Measurements from ENCODE around the gene KLF5. TPM values are rescaled to one million over a fixed set of nuclear protein-coding genes. Genes with fewer than 3 reads are reported as not detected.

The KLF5 gene
- polyA plus RNA-seq, 1 donor from 2014 or later: not detected

DNA sequence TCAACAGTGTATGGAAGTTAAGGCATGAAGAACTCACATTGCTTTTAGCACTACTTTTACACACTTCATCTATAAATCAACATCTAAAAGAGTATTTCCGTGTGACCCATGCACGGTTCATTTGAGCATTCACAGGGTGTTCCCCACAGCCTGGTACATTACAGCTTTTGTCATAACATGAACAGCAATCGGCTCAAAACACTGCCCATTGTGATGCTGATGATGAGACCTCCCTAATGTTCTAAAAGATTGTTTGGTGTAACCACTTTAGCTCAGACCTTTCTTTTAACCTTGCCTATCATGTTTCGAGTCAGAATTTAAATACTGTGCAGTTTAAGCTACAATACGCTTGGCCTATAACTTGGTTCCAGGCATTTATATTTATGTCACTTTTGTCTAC, 4.1 kb upstream of the KLF5 start:
- Mint-ChIP-seq H3K4me3 (no peak overlapping the region), H3K4me1 (peaks cover 6 to 8% (median 7%) of the 10 kb centered on the region in 3 donors), H3K36me3 (no peaks in the 10 kb centered on the region), H3K9me3 (no peaks in the 10 kb centered on the region), H3K27ac (no peak overlapping the region), H3K27me3 (peaks cover 27% of the 10 kb centered on the region)

DNA sequence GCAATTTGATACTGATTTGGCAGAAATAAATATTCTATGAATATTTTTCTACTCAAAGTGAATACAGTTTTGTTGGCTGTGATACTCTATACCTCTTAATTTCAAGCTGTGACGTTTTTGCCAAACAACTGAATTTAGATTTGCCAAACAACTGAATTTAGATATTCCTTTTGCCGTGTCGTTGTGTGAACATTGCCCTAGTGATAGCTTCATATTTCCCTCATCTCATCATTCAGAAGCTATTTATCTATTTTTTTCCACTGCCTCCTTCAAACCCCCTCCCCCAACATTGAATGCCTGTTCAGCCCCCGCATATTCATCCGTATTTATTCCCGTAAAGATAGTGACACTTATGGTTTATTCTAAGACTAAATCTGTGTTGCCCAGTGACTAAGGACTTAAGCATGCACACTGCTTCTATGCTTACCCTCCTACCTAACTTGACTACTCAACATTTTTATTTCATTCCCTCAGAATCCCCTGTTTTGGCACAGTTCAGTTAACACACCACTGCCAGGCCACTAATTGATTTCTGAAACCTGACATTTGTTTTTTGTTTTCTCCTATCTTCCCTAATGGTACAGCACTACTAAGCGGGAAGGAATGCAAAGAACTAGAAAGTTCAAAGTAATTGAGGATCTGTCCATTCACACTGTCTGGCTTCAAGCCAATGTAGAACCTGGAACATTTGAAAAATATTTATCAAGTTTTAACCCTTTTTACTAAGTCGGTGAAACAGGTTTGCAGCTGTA, 2.8 kb upstream of the KLF5 start:
- H3K27me3 Mint-ChIP-seq: peaks cover 36% of the 10 kb centered on the region

DNA sequence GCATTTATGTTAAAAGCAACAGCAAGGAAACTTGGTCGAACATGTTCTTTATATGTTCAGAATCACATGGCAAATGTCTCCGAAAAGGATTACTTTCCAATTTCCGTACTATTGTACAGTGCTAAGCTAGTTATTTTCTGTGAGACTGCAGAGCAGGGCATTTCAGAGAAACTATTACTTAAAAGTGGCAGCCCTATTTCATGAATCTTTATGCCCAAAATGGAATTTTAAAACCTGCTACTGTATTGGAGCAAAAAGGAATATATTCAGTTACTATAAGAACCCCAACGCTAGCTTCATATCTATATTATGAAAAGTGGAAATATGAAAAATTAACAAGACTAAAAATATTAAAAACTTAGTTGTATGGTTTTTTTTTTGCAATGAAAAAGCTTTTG, 2.2 kb upstream of the KLF5 start:
- Mint-ChIP-seq H3K27me3 (peaks cover 36% of the 10 kb centered on the region), H3K4me3 (no peak overlapping the region), H3K4me1 (peaks cover 6 to 19% (median 11%) of the 10 kb centered on the region in 3 donors), H3K27ac (no peak overlapping the region), H3K36me3 (no peaks in the 10 kb centered on the region), H3K9me3 (no peaks in the 10 kb centered on the region)

More for the DNA sequence above, 2.8 kb upstream of the KLF5 start:
- H3K36me3 Mint-ChIP-seq: no peaks in the 10 kb centered on the region
- H3K4me1 Mint-ChIP-seq: peaks cover 6 to 19% (median 11%) of the 10 kb centered on the region in 3 donors
- H3K4me3 Mint-ChIP-seq: no peak overlapping the region
- no peak overlapping the region for H3K27ac Mint-ChIP-seq
- H3K9me3 Mint-ChIP-seq: no peaks in the 10 kb centered on the region

DNA sequence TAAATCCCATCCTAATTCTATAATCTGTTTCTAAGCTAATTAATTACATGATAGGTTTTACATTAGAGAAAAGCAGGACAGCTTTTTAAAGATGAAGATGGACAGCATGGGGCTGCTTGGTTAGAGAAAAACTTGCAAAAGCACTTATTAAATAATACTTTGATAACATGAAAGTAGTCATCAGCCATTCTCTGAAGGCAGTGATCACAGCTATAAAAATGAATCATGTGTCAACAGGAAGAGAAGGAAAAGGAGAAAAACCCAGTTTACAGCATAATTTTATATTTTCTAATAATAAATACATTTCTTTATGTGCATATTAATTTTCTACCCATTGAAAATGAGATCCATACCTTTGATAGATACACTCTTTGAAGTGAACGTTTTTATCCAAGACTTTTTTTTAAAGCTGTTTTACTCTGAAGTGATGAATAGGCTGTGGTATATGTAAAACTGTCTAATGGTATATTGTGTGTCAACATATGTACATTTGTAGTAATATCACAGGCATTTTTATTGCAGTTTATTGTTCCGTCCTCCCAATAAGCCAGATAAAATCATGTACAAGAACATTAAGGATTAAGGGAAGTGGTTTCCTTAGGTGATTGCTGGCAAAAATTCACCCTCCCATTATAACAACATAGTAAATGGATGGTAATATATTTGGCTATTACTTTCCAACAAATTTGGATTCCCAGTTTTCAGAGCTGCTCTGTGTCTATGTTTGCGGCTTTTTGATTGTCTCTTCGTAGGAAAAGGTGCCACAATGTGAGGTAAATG, 1.3 kb upstream of the KLF5 start:
- no peaks in the 10 kb centered on the region for H3K36me3 Mint-ChIP-seq
- no peaks in the 10 kb centered on the region for H3K9me3 Mint-ChIP-seq
- H3K27ac Mint-ChIP-seq: no peak overlapping the region
- peaks cover 6 to 19% (median 11%) of the 10 kb centered on the region in 3 donors for H3K4me1 Mint-ChIP-seq
- peak overlapping the region in 2 of 4 donors; percentile 15 to 76 for H3K4me3 Mint-ChIP-seq
- peaks cover 36% of the 10 kb centered on the region for H3K27me3 Mint-ChIP-seq

DNA sequence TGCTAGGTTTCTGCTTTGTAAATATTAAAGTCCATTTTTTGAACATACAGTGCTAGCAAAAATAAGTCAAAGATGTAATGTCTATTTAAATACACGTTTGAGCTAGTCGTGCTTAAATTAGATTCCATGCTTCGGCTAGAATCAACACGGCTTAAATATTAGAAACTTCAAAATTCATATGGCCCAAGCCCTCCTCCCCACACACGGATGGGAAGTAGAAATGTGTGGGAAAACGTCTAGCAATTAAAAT, 816 bp upstream of the KLF5 start:
- H3K9me3 Mint-ChIP-seq: no peaks in the 10 kb centered on the region
- H3K4me3 Mint-ChIP-seq: peak overlapping the region in 3 of 4 donors; percentile 76 to 98 (median 89)
- peaks cover 36% of the 10 kb centered on the region for H3K27me3 Mint-ChIP-seq
- peaks cover 6 to 19% (median 11%) of the 10 kb centered on the region in 3 donors for H3K4me1 Mint-ChIP-seq
- no peaks in the 10 kb centered on the region for H3K36me3 Mint-ChIP-seq
- no peak overlapping the region for H3K27ac Mint-ChIP-seq

DNA sequence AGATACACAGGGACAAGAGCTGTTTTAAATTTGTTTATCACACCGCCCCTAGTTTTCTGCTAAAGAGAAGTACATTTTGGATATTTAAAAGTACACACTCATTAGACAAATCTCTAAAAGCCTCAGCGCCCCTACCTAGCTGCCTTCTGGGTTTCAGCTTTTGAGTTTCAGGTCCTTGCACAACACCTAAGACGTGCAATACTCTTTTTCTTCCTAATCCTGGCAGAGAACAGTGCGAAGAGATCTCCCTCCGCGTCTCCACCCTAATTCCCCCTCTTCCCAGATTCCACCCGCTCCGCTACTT, 421 bp upstream of the KLF5 start:
- no peaks in the 10 kb centered on the region for H3K9me3 Mint-ChIP-seq
- H3K27me3 Mint-ChIP-seq: peaks cover 36% of the 10 kb centered on the region
- peaks cover 6 to 19% (median 11%) of the 10 kb centered on the region in 3 donors for H3K4me1 Mint-ChIP-seq
- peak overlapping the region; percentile 76 to 98 (median 90) for H3K4me3 Mint-ChIP-seq
- no peaks in the 10 kb centered on the region for H3K36me3 Mint-ChIP-seq
- H3K27ac Mint-ChIP-seq: peak overlapping the region in 2 of 3 donors; percentile 20 to 68

DNA sequence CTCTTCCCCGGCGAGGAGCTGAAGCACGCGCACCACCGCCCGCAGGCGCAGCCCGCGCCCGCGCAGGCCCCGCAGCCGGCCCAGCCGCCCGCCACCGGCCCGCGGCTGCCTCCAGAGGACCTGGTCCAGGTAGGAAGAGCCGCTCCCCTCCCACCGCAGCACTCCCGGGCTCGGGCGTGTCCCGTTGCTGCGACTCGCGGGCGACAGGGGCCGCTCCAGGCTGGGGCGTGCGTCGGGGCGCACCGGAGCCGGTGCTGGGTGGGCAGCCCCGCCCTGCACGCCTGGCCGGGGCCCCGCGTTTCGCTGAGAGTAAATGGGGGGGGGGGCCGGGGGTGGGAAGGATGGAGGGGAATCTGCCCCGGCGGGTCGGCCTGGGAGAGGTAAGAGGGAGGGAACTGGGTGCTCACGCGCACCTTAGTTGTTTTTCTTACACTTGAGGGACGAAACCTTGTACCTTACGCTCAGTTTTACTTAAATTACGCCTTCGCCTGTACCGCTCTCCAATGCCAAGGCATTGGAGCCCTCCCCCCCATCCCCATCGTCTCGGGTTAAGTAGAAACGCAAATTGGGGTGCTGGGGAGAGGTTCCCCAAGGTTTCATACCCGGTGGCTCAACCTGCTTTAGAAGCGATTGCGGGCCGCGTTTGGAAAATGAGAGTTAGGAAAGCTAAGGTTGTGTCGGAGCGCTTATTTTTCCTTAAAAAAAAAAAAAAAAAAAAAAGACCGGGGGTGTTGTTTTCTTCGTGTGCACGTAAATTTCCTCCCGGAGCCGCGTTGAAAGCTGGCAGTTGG, 850 bp downstream of the KLF5 start:
- Mint-ChIP-seq H3K36me3 (no peaks in the 10 kb centered on the region), H3K27ac (peak overlapping the region in 1 of 3 donors; percentile 11), H3K4me1 (peaks cover 6 to 19% (median 11%) of the 10 kb centered on the region in 3 donors), H3K27me3 (peaks cover 35% of the 10 kb centered on the region), H3K9me3 (no peaks in the 10 kb centered on the region), H3K4me3 (peak overlapping the region; percentile 80 to 91 (median 84))

DNA sequence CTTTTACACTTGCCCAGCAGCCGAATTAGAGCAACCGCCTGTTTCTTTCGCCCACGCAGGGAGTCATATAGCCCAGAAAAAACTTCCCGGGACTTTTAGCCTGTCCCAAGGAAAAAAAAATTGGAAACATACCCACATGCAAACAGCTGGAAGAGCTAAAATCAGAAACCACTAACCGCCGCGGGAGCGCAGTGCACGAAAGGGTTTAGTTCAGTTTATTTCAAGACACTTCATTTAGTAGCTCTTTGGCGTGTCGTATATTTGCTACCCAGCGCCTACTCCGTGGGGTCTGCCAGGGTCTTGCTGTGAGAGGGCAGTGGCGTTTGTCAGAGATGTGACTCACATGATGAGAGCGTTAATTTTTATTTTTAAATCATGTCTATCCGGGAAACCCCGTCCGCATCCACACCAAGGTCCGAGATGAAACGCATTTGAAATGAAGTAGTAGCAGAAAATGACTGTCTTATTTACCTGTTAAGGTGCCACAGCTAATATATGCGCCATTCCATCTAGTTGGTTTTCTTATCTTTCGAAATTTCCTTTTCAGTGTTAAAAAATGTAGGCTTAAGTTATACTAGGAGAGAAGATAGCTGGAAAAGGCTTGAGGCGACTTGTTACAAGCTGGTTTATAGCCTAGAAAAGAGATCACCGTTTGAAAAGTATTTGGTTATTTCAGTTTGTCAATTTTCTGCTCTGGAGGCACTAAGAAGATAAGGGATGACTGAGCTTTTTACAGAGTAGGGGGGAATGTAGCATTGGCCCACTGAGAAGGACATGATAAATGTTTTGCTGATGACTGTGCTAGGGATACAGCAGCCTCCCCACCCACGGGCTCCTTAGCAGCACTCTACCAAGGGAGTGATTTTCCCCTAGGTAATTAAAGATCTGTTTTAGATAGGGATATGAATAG, 1.7 kb downstream of the KLF5 start:
- Mint-ChIP-seq H3K9me3 (no peaks in the 10 kb centered on the region), H3K4me3 (peak overlapping the region; percentile 80 to 91 (median 84)), H3K27ac (peak overlapping the region in 2 of 3 donors; percentile 11 to 14), H3K27me3 (peaks cover 30% of the 10 kb centered on the region), H3K36me3 (no peaks in the 10 kb centered on the region), H3K4me1 (peaks cover 8 to 19% (median 11%) of the 10 kb centered on the region in 3 donors)

DNA sequence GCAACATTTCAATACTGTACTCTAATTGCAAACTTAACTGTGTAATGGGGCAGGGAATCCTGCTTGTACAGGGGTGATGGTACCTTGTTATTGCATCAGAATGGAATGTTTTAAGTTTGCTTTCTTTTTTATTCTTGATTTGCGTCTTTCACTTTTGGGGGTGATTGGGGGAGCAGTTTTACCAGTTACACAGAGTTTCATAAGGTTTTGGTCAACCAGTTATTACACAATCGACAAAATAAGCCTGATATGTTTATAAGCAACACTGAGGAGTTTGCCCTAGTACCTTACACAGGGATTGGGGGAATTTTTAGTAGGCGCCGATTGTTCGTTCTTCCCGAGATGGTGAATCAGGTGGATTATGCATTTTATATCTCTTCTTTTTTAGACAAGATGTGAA, 2.7 kb downstream of the KLF5 start:
- H3K36me3 Mint-ChIP-seq: no peaks in the 10 kb centered on the region
- H3K4me3 Mint-ChIP-seq: peak overlapping the region in 1 of 4 donors; percentile 50
- H3K4me1 Mint-ChIP-seq: peaks cover 8 to 19% (median 11%) of the 10 kb centered on the region in 3 donors
- H3K9me3 Mint-ChIP-seq: no peaks in the 10 kb centered on the region
- peaks cover 23% of the 10 kb centered on the region for H3K27me3 Mint-ChIP-seq
- no peak overlapping the region for H3K27ac Mint-ChIP-seq

DNA sequence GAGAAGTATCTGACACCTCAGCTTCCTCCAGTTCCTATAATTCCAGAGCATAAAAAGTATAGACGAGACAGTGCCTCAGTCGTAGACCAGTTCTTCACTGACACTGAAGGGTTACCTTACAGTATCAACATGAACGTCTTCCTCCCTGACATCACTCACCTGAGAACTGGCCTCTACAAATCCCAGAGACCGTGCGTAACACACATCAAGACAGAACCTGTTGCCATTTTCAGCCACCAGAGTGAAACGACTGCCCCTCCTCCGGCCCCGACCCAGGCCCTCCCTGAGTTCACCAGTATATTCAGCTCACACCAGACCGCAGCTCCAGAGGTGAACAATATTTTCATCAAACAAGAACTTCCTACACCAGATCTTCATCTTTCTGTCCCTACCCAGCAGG, 3.1 kb downstream of the KLF5 start:
- no peaks in the 10 kb centered on the region for H3K36me3 Mint-ChIP-seq
- H3K4me1 Mint-ChIP-seq: peaks cover 8 to 19% (median 11%) of the 10 kb centered on the region in 3 donors
- H3K27me3 Mint-ChIP-seq: peaks cover 23% of the 10 kb centered on the region
- no peak overlapping the region for H3K27ac Mint-ChIP-seq
- H3K4me3 Mint-ChIP-seq: peak overlapping the region in 1 of 4 donors; percentile 50
- H3K9me3 Mint-ChIP-seq: no peaks in the 10 kb centered on the region

DNA sequence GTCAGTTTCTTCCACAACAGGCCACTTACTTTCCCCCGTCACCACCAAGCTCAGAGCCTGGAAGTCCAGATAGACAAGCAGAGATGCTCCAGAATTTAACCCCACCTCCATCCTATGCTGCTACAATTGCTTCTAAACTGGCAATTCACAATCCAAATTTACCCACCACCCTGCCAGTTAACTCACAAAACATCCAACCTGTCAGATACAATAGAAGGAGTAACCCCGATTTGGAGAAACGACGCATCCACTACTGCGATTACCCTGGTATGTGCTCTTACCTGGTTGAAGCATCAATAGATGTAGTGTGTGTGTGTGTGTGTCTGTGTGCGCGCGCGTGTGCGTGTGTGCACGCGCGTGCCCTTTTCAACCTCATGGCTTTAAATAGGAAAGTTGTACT, 3.7 kb downstream of the KLF5 start:
- no peak overlapping the region for H3K27ac Mint-ChIP-seq
- H3K4me3 Mint-ChIP-seq: peak overlapping the region in 1 of 4 donors; percentile 50
- H3K4me1 Mint-ChIP-seq: peaks cover 8 to 19% (median 11%) of the 10 kb centered on the region in 3 donors
- H3K27me3 Mint-ChIP-seq: peaks cover 22% of the 10 kb centered on the region
- no peaks in the 10 kb centered on the region for H3K9me3 Mint-ChIP-seq
- no peaks in the 10 kb centered on the region for H3K36me3 Mint-ChIP-seq

DNA sequence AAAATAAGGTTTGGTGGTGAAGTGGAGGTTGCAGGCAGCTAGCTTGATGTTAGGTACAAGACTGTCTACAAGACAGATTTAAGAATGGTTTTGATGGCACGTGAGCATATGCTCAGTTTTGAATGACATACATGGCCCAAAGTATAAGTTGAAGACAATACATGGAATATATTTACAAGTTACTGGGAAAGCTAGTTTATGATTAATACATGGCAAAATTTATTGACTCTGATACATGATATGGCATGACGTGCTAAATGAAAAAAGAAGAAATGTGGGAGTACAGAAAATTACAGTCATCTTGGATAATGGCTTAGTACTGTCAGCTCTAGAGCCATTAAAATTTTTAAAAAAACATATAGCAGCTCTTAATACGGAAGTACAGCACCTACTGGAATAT, 4.4 kb downstream of the KLF5 start:
- no peaks in the 10 kb centered on the region for H3K9me3 Mint-ChIP-seq
- peaks cover 18% of the 10 kb centered on the region for H3K27me3 Mint-ChIP-seq
- no peaks in the 10 kb centered on the region for H3K36me3 Mint-ChIP-seq
- peaks cover 8 to 19% (median 9%) of the 10 kb centered on the region in 3 donors for H3K4me1 Mint-ChIP-seq
- H3K27ac Mint-ChIP-seq: no peak overlapping the region
- H3K4me3 Mint-ChIP-seq: no peak overlapping the region

DNA sequence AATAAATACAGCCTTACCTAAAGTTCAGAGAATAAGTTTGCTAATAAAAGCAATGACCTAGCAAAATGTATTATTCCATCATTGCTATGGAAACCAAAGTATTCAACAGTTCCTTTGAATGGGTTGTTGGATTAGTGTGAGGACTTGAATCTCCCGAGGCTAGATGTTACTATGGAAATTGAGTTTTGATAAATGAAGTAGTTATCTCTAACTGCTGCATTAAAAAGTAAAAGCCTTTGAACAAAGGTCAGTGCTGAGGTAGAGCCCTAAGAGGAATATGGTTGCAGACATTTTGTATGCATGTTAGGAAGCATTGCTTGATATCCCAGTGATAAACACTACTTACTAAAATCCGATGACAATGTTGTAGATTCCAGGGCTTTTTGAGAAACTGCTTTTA, 6.2 kb downstream of the KLF5 start:
- Mint-ChIP-seq H3K36me3 (no peaks in the 10 kb centered on the region), H3K4me1 (peaks cover 1 to 8% (median 2%) of the 10 kb centered on the region in 3 donors), H3K27ac (no peak overlapping the region), H3K27me3 (peaks cover 6% of the 10 kb centered on the region), H3K9me3 (no peaks in the 10 kb centered on the region), H3K4me3 (no peak overlapping the region)

DNA sequence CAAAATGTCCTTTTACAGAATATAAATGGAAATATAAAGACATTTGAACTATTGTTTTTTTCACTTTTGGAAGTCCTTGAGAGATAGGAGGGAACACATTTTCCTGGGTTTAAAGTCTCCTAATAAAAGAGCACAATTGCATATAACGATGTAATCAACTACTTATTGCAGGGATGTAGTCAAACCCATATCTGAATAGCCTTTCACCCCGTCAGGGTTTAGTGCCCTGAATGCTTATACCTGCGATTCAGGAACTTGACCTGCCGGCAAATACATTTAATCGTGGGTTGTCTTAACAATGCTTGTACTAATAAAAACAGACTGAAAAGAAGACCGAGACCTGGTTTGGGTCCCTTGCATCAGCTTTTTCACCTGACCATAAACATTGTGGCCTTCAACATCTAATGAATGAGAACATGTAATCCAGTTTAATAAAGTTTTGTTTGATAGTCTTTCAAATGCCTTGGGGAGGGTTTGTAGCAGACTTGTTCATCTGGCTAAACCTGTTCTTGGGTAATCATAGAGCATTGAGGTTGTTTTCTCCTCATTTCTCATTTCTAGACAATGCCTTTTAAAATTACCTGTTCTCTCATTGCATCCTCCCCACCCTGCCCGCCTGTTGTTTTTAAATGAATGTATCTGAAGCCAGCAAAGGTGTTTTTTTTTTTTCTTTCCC, 7.0 kb downstream of the KLF5 start:
- H3K36me3 Mint-ChIP-seq: no peaks in the 10 kb centered on the region

More for the DNA sequence above, 7.0 kb downstream of the KLF5 start:
- peaks cover 0 to 2% (median under 1%) of the 10 kb centered on the region in 3 donors for H3K4me1 Mint-ChIP-seq
- no peak overlapping the region for H3K27ac Mint-ChIP-seq
- no peaks in the 10 kb centered on the region for H3K27me3 Mint-ChIP-seq
- H3K9me3 Mint-ChIP-seq: no peaks in the 10 kb centered on the region
- no peak overlapping the region for H3K4me3 Mint-ChIP-seq
